Breast epithelium (tissue), 3 donors: ENCODE results near the gene SENP8.
"Not testable (repeated sequence)": the region's sequence is repeated elsewhere in the genome, so short reads cannot be mapped to it uniquely, and the experiment has no call there.

ENCODE experiments used
- CTCF ChIP-seq, 3 donors: fragments of 450-650 bp; IDR thresholded peaks; one replicate each; pipeline ENCODE4 v1.5.1; 2016 to 2017; ENCODE audit warnings: antibody characterized with exemption in 3 of 3, mild to moderate bottlenecking in 3 of 3, moderate library complexity in 3 of 3
- POLR2A ChIP-seq: fragments of 450-650 bp; IDR thresholded peaks from one replicate; pipeline ENCODE4 v1.6.1; 2016; ENCODE audit warnings: antibody characterized with exemption, mild to moderate bottlenecking, moderate library complexity
- POLR2AphosphoS5 ChIP-seq, 3 donors: sonication (generic); formaldehyde crosslinking; IDR thresholded peaks; one replicate each; pipeline ENCODE4 v1.6.1; 2017; ENCODE audit warnings: antibody characterized with exemption in 3 of 3

GRCh38 chr15:72100551-72100950, 17.7 kb upstream of the SENP8 start:
- not testable (repeated sequence) for TF ChIP-seq POLR2AphosphoS5 (IDR thresholded peaks at IDR 0.05); CTCF (IDR thresholded peaks at IDR 0.05); POLR2A
